ENCODE measurements around the gene UCHL3.

The UCHL3 gene

DNA sequence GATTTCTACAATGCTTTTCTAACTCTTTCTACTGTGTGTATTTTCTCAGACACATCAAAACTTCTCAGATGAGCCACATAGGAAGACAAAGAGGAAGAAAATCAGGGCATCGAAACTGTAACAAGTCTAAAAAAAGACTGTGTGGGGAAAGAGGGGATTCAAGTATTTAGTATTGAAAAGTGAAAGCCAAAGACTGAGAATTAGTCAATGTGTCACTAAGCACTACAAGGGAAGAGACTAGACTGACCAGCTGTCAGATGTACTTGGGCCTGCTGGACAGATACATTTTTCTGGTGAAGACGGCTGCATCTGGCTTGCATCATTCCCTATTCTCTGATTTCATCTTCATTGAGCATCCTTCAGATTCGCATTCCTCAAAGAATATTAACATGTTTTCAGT is 37.3 kb upstream of the UCHL3 start:
- Histone ChIP-seq H3F3A (ENCODE audit: low read depth) (peaks cover 8% of the 10 kb centered on the region; the same call in 1 of the 2 replicates), H3K4me1 (ENCODE audit: insufficient read depth, low read length, poor library complexity, severe bottlenecking) (peaks cover 59% of the 10 kb centered on the region), H2AFZ (ENCODE audit: low read length) (peak overlapping the region; percentile 45; the same call in 1 of the 2 replicates), H3K4me2 (ENCODE audit: low read depth, low read length, poor library complexity, severe bottlenecking) (no peak overlapping the region), H3K9me2 (replicated peaks; ENCODE audit: low read depth, low read length) (no peaks in the 10 kb centered on the region), H4K20me1 (ENCODE audit: insufficient read depth, low read length, poor library complexity, severe bottlenecking) (no peaks in the 10 kb centered on the region), H3K79me2 (ENCODE audit: insufficient read depth, low read length) (no peaks in the 10 kb centered on the region), H3K9ac (ENCODE audit: low read depth, low read length, poor library complexity, severe bottlenecking) (no peak overlapping the region), H3K27me3 (ENCODE audit: insufficient read depth, low read length, poor library complexity, severe bottlenecking) (no peaks in the 10 kb centered on the region), H3K36me3 (ENCODE audit: insufficient read depth, low read length) (peaks cover 6% of the 10 kb centered on the region; the same call in 1 of the 2 replicates), H3K4me3 (ENCODE audit: low read length, poor library complexity, severe bottlenecking) (no peak overlapping the region), H3K9me3 (ENCODE audit: insufficient read depth, low read depth, low read length) (peaks cover 28% of the 10 kb centered on the region)
- no peak for TF ChIP-seq EZH2phosphoT487 (IDR thresholded peaks at IDR 0.05; ENCODE audit: borderline replicate concordance)
- TF ChIP-seq, protein P1, sequence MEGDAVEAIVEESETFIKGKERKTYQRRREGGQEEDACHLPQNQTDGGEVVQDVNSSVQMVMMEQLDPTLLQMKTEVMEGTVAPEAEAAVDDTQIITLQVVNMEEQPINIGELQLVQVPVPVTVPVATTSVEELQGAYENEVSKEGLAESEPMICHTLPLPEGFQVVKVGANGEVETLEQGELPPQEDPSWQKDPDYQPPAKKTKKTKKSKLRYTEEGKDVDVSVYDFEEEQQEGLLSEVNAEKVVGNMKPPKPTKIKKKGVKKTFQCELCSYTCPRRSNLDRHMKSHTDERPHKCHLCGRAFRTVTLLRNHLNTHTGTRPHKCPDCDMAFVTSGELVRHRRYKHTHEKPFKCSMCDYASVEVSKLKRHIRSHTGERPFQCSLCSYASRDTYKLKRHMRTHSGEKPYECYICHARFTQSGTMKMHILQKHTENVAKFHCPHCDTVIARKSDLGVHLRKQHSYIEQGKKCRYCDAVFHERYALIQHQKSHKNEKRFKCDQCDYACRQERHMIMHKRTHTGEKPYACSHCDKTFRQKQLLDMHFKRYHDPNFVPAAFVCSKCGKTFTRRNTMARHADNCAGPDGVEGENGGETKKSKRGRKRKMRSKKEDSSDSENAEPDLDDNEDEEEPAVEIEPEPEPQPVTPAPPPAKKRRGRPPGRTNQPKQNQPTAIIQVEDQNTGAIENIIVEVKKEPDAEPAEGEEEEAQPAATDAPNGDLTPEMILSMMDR (conservative IDR thresholded peaks at IDR 0.05; ENCODE audit: low read length): no peak

DNA sequence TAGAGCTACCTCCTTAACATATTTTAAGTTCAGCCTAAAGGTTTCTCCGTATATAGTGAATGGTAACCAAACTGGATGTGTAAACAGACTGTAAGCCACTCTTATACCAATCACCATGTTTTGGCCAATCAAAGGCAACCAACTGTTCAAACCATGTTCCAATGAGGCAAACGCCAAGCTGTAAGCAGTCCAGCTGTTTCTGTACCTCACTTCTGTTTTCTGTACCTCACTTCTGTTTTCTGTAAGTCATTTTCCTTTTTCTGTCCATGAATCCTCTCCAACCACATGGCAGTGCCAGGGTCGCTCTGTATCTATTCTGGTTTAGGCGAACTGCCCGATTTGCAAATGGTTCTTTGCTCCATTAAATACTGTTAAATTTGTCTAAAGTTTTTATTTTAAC is 36.3 kb upstream of the UCHL3 start:
- H3K9me3 ChIP-seq (ENCODE audit: insufficient read depth, low read depth, low read length): peaks cover 28% of the 10 kb centered on the region
- H3K79me2 ChIP-seq (ENCODE audit: insufficient read depth, low read length): no peaks in the 10 kb centered on the region
- H3K9me2 ChIP-seq (replicated peaks; ENCODE audit: low read depth, low read length): no peaks in the 10 kb centered on the region
- peaks cover 48% of the 10 kb centered on the region for H3K4me1 ChIP-seq (ENCODE audit: insufficient read depth, low read length, poor library complexity, severe bottlenecking)
- no peak overlapping the region for H3K4me2 ChIP-seq (ENCODE audit: low read depth, low read length, poor library complexity, severe bottlenecking)
- H3K36me3 ChIP-seq (ENCODE audit: insufficient read depth, low read length): peaks cover 6% of the 10 kb centered on the region; the same call in 1 of the 2 replicates
- no peaks in the 10 kb centered on the region for H3K27me3 ChIP-seq (ENCODE audit: insufficient read depth, low read length, poor library complexity, severe bottlenecking)
- H2AFZ ChIP-seq (ENCODE audit: low read length): no peak overlapping the region
- TF ChIP-seq, protein P1 (conservative IDR thresholded peaks at IDR 0.05; ENCODE audit: low read length): no peak
- TF ChIP-seq EZH2phosphoT487 (IDR thresholded peaks at IDR 0.05; ENCODE audit: borderline replicate concordance): no peak
- no peaks in the 10 kb centered on the region for H4K20me1 ChIP-seq (ENCODE audit: insufficient read depth, low read length, poor library complexity, severe bottlenecking)
- H3F3A ChIP-seq (ENCODE audit: low read depth): peaks cover 8% of the 10 kb centered on the region; the same call in 1 of the 2 replicates
- H3K4me3 ChIP-seq (ENCODE audit: low read length, poor library complexity, severe bottlenecking): no peak overlapping the region
- no peak overlapping the region for H3K9ac ChIP-seq (ENCODE audit: low read depth, low read length, poor library complexity, severe bottlenecking)

DNA sequence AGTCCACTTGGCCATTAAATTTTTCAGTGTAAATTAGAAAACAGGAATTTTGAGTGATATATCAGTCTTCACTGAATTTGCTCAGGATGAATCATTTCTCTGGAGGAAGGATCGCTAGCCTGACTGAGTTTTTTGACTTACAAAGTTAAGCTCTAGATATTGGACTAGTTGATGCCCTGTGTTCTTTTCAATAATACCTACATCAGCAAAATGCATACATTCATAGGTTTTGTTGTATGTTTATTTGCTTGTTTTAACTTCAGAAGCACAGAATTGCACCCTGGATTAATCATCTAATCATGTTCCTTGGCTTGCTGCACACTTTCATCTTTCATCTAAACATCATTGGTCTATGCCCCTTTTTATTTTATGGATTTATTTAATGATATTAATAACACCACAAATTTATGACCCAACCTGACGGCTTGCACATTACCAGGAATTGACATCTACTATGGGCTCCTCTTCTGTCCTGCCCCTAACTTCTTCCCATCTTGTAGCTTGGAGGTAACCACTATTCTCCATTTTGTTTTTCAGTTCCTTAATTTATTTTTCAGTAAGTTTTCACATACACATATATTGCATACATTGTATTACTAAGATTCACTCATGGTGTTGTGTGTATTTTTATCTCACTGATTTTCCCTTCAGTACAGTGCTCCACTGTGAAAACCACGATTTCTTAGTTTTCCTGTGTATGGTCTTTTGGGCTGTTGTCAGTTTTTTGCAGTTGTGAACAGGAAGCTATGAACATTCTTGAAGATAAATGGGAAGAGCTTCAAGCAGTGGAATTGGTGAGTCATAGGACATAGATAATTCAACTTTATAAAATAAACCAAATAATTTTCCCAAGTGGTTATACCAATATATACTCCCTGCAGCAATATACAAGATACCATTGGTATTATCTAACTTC is 35.3 kb upstream of the UCHL3 start:
- TF ChIP-seq, protein P1 (conservative IDR thresholded peaks at IDR 0.05; ENCODE audit: low read length): no peak
- TF ChIP-seq EZH2phosphoT487 (IDR thresholded peaks at IDR 0.05; ENCODE audit: borderline replicate concordance): no peak
- H3K79me2 ChIP-seq (ENCODE audit: insufficient read depth, low read length): no peaks in the 10 kb centered on the region
- H3K4me3 ChIP-seq (ENCODE audit: low read length, poor library complexity, severe bottlenecking): peak overlapping the region; percentile 19
- no peak overlapping the region for H2AFZ ChIP-seq (ENCODE audit: low read length)
- H4K20me1 ChIP-seq (ENCODE audit: insufficient read depth, low read length, poor library complexity, severe bottlenecking): no peaks in the 10 kb centered on the region
- peaks cover 6% of the 10 kb centered on the region; the same call in 1 of the 2 replicates for H3K36me3 ChIP-seq (ENCODE audit: insufficient read depth, low read length)
- no peaks in the 10 kb centered on the region for H3K27me3 ChIP-seq (ENCODE audit: insufficient read depth, low read length, poor library complexity, severe bottlenecking)
- peaks cover 28% of the 10 kb centered on the region for H3K9me3 ChIP-seq (ENCODE audit: insufficient read depth, low read depth, low read length)
- no peak overlapping the region for H3K9ac ChIP-seq (ENCODE audit: low read depth, low read length, poor library complexity, severe bottlenecking)
- peaks cover 8% of the 10 kb centered on the region; the same call in 1 of the 2 replicates for H3F3A ChIP-seq (ENCODE audit: low read depth)
- H3K4me2 ChIP-seq (ENCODE audit: low read depth, low read length, poor library complexity, severe bottlenecking): peak overlapping the region; percentile 37
- no peaks in the 10 kb centered on the region for H3K9me2 ChIP-seq (replicated peaks; ENCODE audit: low read depth, low read length)
- H3K4me1 ChIP-seq (ENCODE audit: insufficient read depth, low read length, poor library complexity, severe bottlenecking): peaks cover 47% of the 10 kb centered on the region

All from Loucy (cell line).